HepG2 (cell line): ENCODE data around the gene APPBP2. TPM values are rescaled to one million over a fixed set of nuclear protein-coding genes. Genes with fewer than 3 reads are reported as not detected.

Experiments
- ATAC-seq: fragments of 200-7000 bp; cut with Tn5 transposase; 3 replicates; pipeline ENCODE4 v1.9.1; 2020; ENCODE audit warnings: mild to moderate bottlenecking, moderate library complexity
- BruUV-seq: library from RNA; stranded (reverse); fragments of 400-500 nt; replicated peaks from 2 replicates; lab custom pipeline; 2021; lab: Mats Ljungman, UMichigan
- CTCF ChIA-PET: fragments of 300-600 bp; formaldehyde crosslinking; extraction: SDS; loops from one replicate; lab custom pipeline; 2021; ENCODE audit warnings: low total read pairs, inconsistent platforms, low intra/inter-chr PET ratio; lab: Yijun Ruan, JAX
- POLR2A ChIA-PET: fragments of 350-600 bp; sonication (Branson Sonifier 250); formaldehyde crosslinking; loops from one replicate; lab custom pipeline; 2020; ENCODE audit warnings: antibody characterized with exemption, inconsistent platforms; lab: Yijun Ruan, JAX
- DNase-seq: peaks from one replicate; pipeline ENCODE4 v3.0.0-alpha.2; 2015; ENCODE audit warnings: low spot score
- FAIRE-seq: peaks from 3 replicates; lab custom pipeline; 2011; peaks lifted over from hg19 to GRCh38; lab: Jason Lieb, UNC
- H2AFZ ChIP-seq: one replicate; pipeline ENCODE4 v1.6.1; 2011; ENCODE audit warnings: low read length, inconsistent platforms
- H3K27ac ChIP-seq: fragments of 300-600 bp; 3 replicates; pipeline ENCODE4 v1.8.0; 2011; ENCODE audit warnings: mixed run types, mild to moderate bottlenecking, mixed read lengths, low read length, inconsistent platforms; ENCODE audit not compliant: insufficient read depth; ENCODE audit errors: extremely low read length
- H3K27me3 ChIP-seq, 2 experiments: fragments of 200-600 bp in 1 of 2; 2 replicates in 1 of 2; 3 replicates in 1 of 2; pipeline versions ENCODE4 v1.6.0 to v1.8.0; 2011; ENCODE audit warnings: low read length in 2 of 2, mild to moderate bottlenecking in 2 of 2, moderate library complexity in 2 of 2, inconsistent platforms in 1 of 2; ENCODE audit not compliant: insufficient read depth in 2 of 2, control insufficient read depth in 1 of 2
- H3K36me3 ChIP-seq, 2 experiments: fragments of 200-600 bp in 1 of 2; replicated peaks in 1 of 2; 2 replicates in 1 of 2; 3 replicates in 1 of 2; pipeline versions ENCODE4 v1.5.1 to v1.8.0; 2011; ENCODE audit warnings: low read length in 2 of 2, inconsistent platforms in 1 of 2; ENCODE audit not compliant: insufficient read depth in 2 of 2, control insufficient read depth in 1 of 2
- H3K4me1 ChIP-seq: 2 replicates; pipeline ENCODE4 v1.5.1; 2012; ENCODE audit warnings: low read length, inconsistent platforms; ENCODE audit not compliant: insufficient read depth
- H3K4me2 ChIP-seq: 2 replicates; pipeline ENCODE4 v1.6.0; 2011; ENCODE audit warnings: low read depth, low read length, inconsistent platforms
- H3K4me3 ChIP-seq, 3 experiments: fragments of 200-600 bp in 1 of 3; sonication (generic), shearing (Covaris generic) in 1 of 3; replicated peaks in 1 of 3; 2 replicates each; pipeline ENCODE4 v1.5.1; 2011 to 2016; ENCODE audit warnings: low read length in 3 of 3, inconsistent platforms in 2 of 3, low read depth in 2 of 3, mild to moderate bottlenecking in 2 of 3, control low read depth in 1 of 3, mixed read lengths in 1 of 3; ENCODE audit not compliant: insufficient read depth in 1 of 3
- H3K79me2 ChIP-seq: one replicate; pipeline ENCODE4 v1.6.1; 2011; ENCODE audit warnings: low read length, inconsistent platforms; ENCODE audit not compliant: insufficient read depth
- H3K9ac ChIP-seq: 2 replicates; pipeline ENCODE4 v1.6.0; 2011; ENCODE audit warnings: mild to moderate bottlenecking, low read depth, low read length, inconsistent platforms; ENCODE audit not compliant: insufficient read depth
- H3K9me3 ChIP-seq: 2 replicates; pipeline ENCODE4 v1.5.1; 2012; ENCODE audit warnings: mild to moderate bottlenecking, low read length
- H4K20me1 ChIP-seq: 2 replicates; pipeline ENCODE4 v1.6.0; 2011; ENCODE audit warnings: inconsistent platforms, mild to moderate bottlenecking, low read length, moderate library complexity; ENCODE audit not compliant: insufficient read depth
- HNRNPL ChIP-seq: fragments of 200-400 bp; formaldehyde crosslinking; IDR thresholded peaks from 2 replicates; pipeline ENCODE4 v1.6.1; 2017; ENCODE audit warnings: mild to moderate bottlenecking, low read depth, low read length
- HOXD1 ChIP-seq: sonication (generic); formaldehyde crosslinking; IDR thresholded peaks from 2 replicates; pipeline ENCODE4 v1.5.0; 2020; ENCODE audit warnings: missing genetic modification reagents
- MIXL1 ChIP-seq: IDR thresholded peaks from 2 replicates; pipeline ENCODE4 v1.6.1; 2016
- PCBP1 ChIP-seq: fragments of 200-400 bp; formaldehyde crosslinking; IDR thresholded peaks from 2 replicates; pipeline ENCODE4 v1.6.1; 2017; ENCODE audit warnings: mild to moderate bottlenecking, low read depth, low read length, borderline replicate concordance
- PHB2 ChIP-seq: fragments of 450-650 bp; IDR thresholded peaks from 2 replicates; pipeline ENCODE4 v1.6.1; 2018; ENCODE audit not compliant: partially characterized antibody
- POLR2AphosphoS2 ChIP-seq: IDR thresholded peaks from 2 replicates; pipeline ENCODE4 v1.6.1; 2011; ENCODE audit warnings: low read depth, low read length, improper control_type of control experiment
- POLR2G ChIP-seq: fragments of 200-400 bp; formaldehyde crosslinking; IDR thresholded peaks from 2 replicates; pipeline ENCODE4 v1.6.1; 2018; ENCODE audit warnings: mild to moderate bottlenecking, low read depth, low read length, moderate library complexity
- ZNF101 ChIP-seq: sonication (generic); formaldehyde crosslinking; IDR thresholded peaks from 2 replicates; pipeline ENCODE4 v1.4.0; 2020; ENCODE audit warnings: mild to moderate bottlenecking, low read depth, missing genetic modification reagents, borderline replicate concordance
- ZNF12 ChIP-seq: sonication (generic); formaldehyde crosslinking; IDR thresholded peaks from 2 replicates; pipeline ENCODE4 v1.5.0; 2020; ENCODE audit warnings: missing genetic modification reagents
- ZNF746 ChIP-seq: sonication (generic); formaldehyde crosslinking; IDR thresholded peaks from 2 replicates; pipeline ENCODE4 v1.8.0; 2022; ENCODE audit warnings: mild to moderate bottlenecking, missing genetic modification reagents
- ZSCAN12 ChIP-seq: sonication (generic); formaldehyde crosslinking; IDR thresholded peaks from 2 replicates; pipeline ENCODE4 v1.9.0; 2021; ENCODE audit warnings: mild to moderate bottlenecking, missing genetic modification reagents
- WGBS: methylation state at CpG from one replicate; pipeline ENCODE4 v1.1.6; 2017; ENCODE audit warnings: low lambda C conversion rate; 5-methylcytosine and 5-hydroxymethylcytosine counted together
- in situ Hi-C: cut with HindIII; loops from 2 replicates; pipeline ENCODE4 v1.10.0; 2017; ENCODE audit warnings: low pct_unique_long_range_greater_than_20kb; ENCODE audit not compliant: extremely low pct_ligation_motif_present
- intact Hi-C: fragments of 100-400 bp; cut with micrococcal nuclease; formaldehyde crosslinking; loops from one replicate; pipeline ENCODE4 v1.10.0; 2022; ENCODE audit not compliant: unreplicated experiment
- polyA plus RNA-seq, 8 experiments: library from polyadenylated mRNA; depleted of rRNA in 3 of 8; stranded (reverse) in 7 of 8; unstranded in 1 of 8; fragments of >200 nt; fragmentation: Illumina TruSeq in 4 of 8; extraction: Trizol in 4 of 8; gene quantifications; 2 replicates each; pipeline versions ENCODE4 v1.2.1 to v1.2.3, GENCODE V29; 2011 to 2016; ENCODE audit warnings: low read depth in 4 of 8, missing spikeins in 1 of 8, mixed read lengths in 1 of 8; ENCODE audit not compliant: insufficient read depth in 1 of 8
- total RNA-seq, 5 experiments: library from RNA; depleted of rRNA; stranded (reverse); fragments of >200 nt; fragmentation: Illumina TruSeq; extraction: Trizol; gene quantifications; 2 replicates each; pipeline ENCODE4 v1.2.3, GENCODE V29; 2016; ENCODE audit warnings: low read depth in 1 of 5
- TF ChIP-seq, protein P1 (sequence below): sonication (generic); formaldehyde crosslinking; IDR thresholded peaks from 2 replicates; pipeline ENCODE4 v1.9.0; 2021; ENCODE audit warnings: missing genetic modification reagents, borderline replicate concordance
- TF ChIP-seq, protein P2 (sequence below): sonication (generic); formaldehyde crosslinking; IDR thresholded peaks from 2 replicates; pipeline ENCODE4 v1.4.0; 2020; ENCODE audit warnings: mild to moderate bottlenecking, missing genetic modification reagents
- TF ChIP-seq, protein P3 (sequence below): sonication (generic); formaldehyde crosslinking; IDR thresholded peaks from 2 replicates; pipeline ENCODE4 v1.4.0; 2020; ENCODE audit warnings: mild to moderate bottlenecking, missing genetic modification reagents

Gene APPBP2
- total and polyA plus RNA-seq, 2 of the 13 experiments (the other 11 are each of a cell fraction or from before 2014, with no cell fraction given): 17.5 to 45.8 TPM

DNA sequence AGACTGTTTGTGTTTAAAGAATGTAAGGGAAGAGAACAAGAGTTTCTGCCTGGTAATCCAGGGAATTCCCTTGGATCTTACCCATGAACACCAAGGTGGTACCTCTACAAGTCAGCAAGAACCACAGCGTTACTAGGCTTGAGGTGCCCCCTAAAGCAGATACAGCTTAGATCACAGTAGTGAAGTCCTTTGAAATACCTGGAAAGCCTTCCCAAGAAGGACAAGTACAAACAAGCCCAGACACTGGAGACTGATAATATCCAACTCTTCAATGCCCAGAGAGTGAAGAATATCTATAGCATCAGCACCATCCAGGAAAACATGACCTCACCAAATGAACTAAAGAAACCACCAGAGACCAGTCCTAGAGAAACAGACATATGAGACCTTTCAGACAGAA, 3.8 kb upstream of the APPBP2 start:
- Histone ChIP-seq H2AFZ (no peak overlapping the region), H3K79me2 (peaks cover 21% of the 10 kb centered on the region), H3K4me3 (no peak overlapping the region), H3K4me1 (peaks cover 18% of the 10 kb centered on the region), H4K20me1 (peaks cover 6% of the 10 kb centered on the region), H3K9ac (no peak overlapping the region), H3K36me3 (no peaks in the 10 kb centered on the region), H3K27me3 (peaks cover 0 to 4% of the 10 kb centered on the region in 2 experiments; a peak in 1 of 5 replicates), H3K4me2 (no peak overlapping the region), H3K27ac (no peak overlapping the region), H3K9me3 (no peaks in the 10 kb centered on the region)
- TF ChIP-seq, protein P1, sequence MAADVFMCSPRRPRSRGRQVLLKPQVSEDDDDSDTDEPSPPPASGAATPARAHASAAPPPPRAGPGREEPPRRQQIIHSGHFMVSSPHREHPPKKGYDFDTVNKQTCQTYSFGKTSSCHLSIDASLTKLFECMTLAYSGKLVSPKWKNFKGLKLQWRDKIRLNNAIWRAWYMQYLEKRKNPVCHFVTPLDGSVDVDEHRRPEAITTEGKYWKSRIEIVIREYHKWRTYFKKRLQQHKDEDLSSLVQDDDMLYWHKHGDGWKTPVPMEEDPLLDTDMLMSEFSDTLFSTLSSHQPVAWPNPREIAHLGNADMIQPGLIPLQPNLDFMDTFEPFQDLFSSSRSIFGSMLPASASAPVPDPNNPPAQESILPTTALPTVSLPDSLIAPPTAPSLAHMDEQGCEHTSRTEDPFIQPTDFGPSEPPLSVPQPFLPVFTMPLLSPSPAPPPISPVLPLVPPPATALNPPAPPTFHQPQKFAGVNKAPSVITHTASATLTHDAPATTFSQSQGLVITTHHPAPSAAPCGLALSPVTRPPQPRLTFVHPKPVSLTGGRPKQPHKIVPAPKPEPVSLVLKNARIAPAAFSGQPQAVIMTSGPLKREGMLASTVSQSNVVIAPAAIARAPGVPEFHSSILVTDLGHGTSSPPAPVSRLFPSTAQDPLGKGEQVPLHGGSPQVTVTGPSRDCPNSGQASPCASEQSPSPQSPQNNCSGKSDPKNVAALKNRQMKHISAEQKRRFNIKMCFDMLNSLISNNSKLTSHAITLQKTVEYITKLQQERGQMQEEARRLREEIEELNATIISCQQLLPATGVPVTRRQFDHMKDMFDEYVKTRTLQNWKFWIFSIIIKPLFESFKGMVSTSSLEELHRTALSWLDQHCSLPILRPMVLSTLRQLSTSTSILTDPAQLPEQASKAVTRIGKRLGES: no peak
- TF ChIP-seq HNRNPL (no peak), POLR2AphosphoS2 (no peak), PHB2 (no peak), ZSCAN12 (CRISPR knock-in tag) (no peak), ZNF12 (CRISPR knock-in tag) (no peak)
- no peak for DNase-seq
- no peak for FAIRE-seq
- 89% methylated on average over 1 of the region's 1 CpG for WGBS
- POLR2A ChIA-PET: no interaction called here
- CTCF ChIA-PET: no interaction called here
- intact Hi-C loops: no loop called here
- no TSS peak for BruUV-seq
- in situ Hi-C loops: no loop called here
- ATAC-seq: no peak

DNA sequence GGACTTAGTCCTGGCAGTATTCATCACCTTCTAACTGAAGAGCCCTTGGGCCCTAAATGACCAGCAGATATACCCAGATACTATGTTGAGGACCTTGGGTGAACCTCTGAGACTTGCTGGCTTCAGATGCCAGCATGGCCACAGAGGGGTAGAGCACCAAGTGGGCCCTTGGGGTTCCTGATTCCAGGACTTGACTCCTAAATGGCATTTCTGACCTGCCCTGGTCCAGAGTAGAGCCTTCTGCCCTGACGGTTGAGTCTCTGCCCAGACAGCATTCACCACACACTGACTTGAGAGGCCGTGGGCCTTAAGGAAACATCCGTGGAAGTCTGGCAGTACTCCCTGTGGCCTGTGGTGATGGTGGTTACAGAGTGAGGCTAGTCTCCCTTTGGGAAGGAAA, 2.8 kb upstream of the APPBP2 start:
- FAIRE-seq: no peak
- POLR2A ChIA-PET: no interaction called here
- no peaks in the 10 kb centered on the region for H3K36me3 ChIP-seq
- TF ChIP-seq MIXL1 (no peak), HOXD1 (no peak), POLR2G (no peak), PCBP1 (no peak), ZNF746 (CRISPR knock-in tag) (no peak), ZNF101 (CRISPR knock-in tag) (no peak)
- TF ChIP-seq, protein P2, sequence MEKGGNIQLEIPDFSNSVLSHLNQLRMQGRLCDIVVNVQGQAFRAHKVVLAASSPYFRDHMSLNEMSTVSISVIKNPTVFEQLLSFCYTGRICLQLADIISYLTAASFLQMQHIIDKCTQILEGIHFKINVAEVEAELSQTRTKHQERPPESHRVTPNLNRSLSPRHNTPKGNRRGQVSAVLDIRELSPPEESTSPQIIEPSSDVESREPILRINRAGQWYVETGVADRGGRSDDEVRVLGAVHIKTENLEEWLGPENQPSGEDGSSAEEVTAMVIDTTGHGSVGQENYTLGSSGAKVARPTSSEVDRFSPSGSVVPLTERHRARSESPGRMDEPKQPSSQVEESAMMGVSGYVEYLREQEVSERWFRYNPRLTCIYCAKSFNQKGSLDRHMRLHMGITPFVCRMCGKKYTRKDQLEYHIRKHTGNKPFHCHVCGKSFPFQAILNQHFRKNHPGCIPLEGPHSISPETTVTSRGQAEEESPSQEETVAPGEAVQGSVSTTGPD (CRISPR knock-in tag): no peak
- TF ChIP-seq, protein P3, sequence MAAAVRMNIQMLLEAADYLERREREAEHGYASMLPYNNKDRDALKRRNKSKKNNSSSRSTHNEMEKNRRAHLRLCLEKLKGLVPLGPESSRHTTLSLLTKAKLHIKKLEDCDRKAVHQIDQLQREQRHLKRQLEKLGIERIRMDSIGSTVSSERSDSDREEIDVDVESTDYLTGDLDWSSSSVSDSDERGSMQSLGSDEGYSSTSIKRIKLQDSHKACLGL (CRISPR knock-in tag): no peak

More for the DNA sequence above, 2.8 kb upstream of the APPBP2 start:
- H4K20me1 ChIP-seq: peaks cover 15% of the 10 kb centered on the region
- H3K9ac ChIP-seq: no peak overlapping the region
- WGBS: 93% methylated on average over 2 of the region's 3 CpGs
- no peak overlapping the region for H2AFZ ChIP-seq
- CTCF ChIA-PET: no interaction called here
- DNase-seq: no peak
- ATAC-seq: no peak
- BruUV-seq: no TSS peak
- in situ Hi-C loops: no loop called here
- intact Hi-C loops: no loop called here
- peaks cover 30% of the 10 kb centered on the region for H3K79me2 ChIP-seq
- H3K27ac ChIP-seq: no peak overlapping the region
- no peak overlapping the region for H3K4me3 ChIP-seq
- H3K9me3 ChIP-seq: no peaks in the 10 kb centered on the region
- no peak overlapping the region for H3K4me2 ChIP-seq
- peaks cover 0 to 4% of the 10 kb centered on the region in 2 experiments; a peak in 1 of 5 replicates for H3K27me3 ChIP-seq
- H3K4me1 ChIP-seq: peaks cover 14% of the 10 kb centered on the region
